GM12865 (cell line): ENCODE measurements around the gene ZXDC.
A peak's percentile ranks its signal among the peaks of the same experiment; 100 is the strongest.

Source experiments
- DNase-seq: peaks from one replicate; pipeline ENCODE4 v3.0.0; 2010; ENCODE audit warnings: low read depth
- H3K4me3 ChIP-seq: 2 replicates; pipeline ENCODE4 v1.5.1; 2011; ENCODE audit warnings: mild to moderate bottlenecking, low read depth, low read length, control low read depth
- TF ChIP-seq, protein P1 (sequence below): IDR thresholded peaks from 2 replicates; pipeline ENCODE4 v1.5.1; 2011; ENCODE audit warnings: low read length, control low read depth, low read depth, inconsistent platforms; ENCODE audit not compliant: insufficient read depth; ENCODE audit errors: missing control alignments

Gene ZXDC

DNA sequence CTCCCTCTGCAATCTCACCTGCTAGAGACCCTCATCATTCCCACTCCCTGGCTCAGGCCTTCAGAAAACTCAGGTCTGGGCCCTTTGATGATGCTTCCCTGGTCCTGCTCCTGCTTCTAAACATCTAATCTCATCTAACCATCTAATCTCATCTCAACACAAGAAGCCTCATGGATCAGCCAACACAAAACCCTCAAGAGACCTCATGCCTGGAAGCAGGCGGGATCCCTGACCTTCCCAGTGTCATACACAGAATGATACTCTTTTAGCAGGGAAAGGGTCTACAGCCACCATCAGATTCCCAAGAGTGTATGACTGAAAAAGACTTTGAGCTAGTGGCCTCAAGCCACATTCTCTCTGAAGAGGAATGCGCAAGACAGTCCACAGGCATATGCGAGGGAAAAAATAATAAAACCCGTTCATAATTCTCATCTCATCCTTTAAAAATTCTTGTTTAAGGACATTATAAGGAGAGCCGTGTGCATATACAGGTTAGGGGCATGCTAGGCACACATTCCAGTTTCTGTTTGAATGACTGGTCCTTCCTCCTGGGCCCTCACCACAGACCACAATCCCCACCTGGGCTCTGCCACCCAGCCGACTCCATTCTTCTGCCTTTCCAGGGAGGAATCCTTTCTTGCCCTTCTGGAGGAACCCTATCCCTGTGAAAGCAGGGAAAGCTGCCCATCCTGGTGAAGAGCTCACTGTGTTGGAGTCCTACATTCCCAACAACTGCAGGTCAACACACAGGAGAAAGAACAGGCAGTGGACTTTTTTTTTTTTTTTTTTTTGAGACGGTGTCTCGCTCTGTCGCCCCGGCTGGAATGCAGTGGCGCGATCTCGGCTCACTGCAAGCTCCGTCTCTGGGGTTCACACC is 2.2 kb downstream of the ZXDC start:
- H3K4me3 ChIP-seq, result peak overlapping the region; percentile 36
- peak; percentile 32 for DNase-seq

DNA sequence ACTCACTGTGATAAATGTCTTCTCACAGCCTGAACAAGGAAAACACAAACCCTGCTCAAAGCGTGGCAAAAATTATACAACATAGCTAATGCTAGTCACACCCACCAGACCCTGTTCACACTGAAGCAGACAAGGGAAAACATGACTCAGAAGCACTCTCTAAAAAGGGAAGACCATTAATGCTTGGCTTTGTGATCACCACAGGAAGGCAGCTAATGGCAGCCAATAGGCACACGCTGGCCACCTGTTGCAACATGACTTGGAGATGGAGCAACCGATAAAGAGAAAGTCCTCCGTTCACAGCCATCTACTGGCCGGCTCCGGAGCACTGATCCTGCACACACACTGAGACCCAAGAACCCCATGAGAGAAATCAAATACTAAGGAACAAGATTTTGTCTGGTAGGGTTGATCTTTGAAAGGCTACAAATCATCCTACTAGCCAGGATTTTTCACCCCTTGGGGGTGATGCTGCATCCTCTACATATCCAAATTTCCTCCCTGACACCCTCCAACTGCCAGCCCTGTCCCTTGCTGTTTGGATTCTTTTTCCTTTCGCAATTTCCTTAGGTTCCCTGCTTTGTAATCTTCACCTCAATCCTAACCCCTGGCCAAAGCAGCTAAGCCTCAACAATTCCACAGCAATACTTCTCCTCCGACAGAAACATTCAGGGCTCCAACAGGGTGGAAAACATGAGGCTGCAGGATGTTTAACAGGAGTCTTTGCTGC is 3.2 kb downstream of the ZXDC start:
- DNase-seq, result no peak
- no peak overlapping the region for H3K4me3 ChIP-seq
- TF ChIP-seq, protein P1, sequence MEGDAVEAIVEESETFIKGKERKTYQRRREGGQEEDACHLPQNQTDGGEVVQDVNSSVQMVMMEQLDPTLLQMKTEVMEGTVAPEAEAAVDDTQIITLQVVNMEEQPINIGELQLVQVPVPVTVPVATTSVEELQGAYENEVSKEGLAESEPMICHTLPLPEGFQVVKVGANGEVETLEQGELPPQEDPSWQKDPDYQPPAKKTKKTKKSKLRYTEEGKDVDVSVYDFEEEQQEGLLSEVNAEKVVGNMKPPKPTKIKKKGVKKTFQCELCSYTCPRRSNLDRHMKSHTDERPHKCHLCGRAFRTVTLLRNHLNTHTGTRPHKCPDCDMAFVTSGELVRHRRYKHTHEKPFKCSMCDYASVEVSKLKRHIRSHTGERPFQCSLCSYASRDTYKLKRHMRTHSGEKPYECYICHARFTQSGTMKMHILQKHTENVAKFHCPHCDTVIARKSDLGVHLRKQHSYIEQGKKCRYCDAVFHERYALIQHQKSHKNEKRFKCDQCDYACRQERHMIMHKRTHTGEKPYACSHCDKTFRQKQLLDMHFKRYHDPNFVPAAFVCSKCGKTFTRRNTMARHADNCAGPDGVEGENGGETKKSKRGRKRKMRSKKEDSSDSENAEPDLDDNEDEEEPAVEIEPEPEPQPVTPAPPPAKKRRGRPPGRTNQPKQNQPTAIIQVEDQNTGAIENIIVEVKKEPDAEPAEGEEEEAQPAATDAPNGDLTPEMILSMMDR, result no peak

More for the DNA sequence above, 2.2 kb downstream of the ZXDC start:
- TF ChIP-seq, protein P1, result no peak

DNA sequence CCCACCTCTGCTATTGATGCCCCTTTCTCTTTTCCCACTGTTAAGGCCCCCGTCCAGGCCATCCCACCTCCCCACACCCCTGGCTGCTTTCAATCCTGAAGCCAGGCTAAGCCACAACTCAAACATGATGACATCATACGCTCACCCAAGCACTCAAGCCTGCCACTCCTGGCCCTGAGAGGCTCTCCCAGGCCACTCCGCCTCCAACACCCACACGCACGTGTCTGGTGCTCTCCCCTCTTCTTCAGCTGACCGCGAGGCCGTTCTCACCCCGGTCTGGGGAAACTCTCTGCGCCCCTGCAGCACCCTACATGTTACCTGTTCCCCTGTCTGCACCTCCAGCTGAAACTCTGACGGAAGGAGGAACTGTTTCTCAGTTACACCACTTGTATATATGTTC is 6.2 kb downstream of the ZXDC start:
- no peak for DNase-seq
- no peak overlapping the region for H3K4me3 ChIP-seq
- TF ChIP-seq, protein P1, result no peak

DNA sequence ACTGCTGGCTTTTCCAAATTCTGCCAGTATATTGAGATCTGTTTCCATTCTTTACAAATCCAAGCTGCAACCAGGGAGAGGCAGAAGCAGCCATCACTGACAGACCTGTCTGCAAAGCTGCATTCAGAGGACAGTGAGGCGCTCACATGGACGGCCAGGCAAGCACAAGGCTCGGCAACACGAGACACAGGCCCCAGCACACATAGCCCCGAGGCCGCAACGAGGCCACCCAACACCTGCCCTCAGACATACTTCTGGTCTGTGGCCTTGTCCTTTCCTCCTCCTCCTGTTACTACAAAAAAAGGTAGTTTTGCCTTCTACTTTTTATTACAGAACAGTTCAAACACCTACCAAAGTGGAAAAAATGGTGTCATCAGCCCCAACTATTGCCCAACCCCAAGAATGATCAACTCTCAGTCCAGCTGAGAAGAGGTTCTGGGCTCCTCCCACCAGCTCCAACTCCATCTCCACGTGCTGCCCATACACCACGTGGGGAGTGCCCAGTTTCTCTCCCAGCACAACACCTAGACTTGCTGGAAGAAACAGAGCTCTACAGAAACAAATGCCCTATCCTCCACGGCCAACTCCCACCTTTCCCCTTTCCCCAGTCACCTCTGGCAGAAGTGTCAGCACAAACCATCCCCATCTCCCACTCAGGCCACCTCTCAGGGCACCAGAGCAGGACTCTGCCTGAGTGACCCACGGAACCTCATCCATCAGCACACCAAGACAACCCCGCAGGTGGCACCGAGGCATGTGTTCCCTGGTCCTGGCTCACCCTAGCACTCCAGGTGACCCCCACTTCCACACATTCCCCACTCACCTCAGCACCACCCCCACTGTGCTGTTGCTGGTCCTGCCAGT is 7.4 kb downstream of the ZXDC start:
- TF ChIP-seq, protein P1, result no peak
- H3K4me3 ChIP-seq, result no peak overlapping the region
- DNase-seq, result no peak

DNA sequence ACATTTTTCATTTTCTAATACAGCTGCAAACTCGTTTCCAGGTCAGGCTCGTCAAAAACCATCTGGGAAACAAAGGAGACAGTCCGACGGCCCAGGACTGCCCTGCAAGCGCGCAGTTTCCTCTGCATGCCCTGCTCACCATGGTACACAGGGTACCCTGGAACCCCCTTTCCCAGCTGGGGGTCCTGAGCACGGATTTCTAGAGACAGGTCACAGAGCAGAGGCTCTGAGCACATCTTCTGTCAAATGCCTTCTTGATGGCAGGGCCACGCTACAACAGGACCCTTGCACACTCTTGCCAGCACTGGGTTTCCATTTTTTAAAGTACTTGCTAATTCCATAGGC is 8.1 kb downstream of the ZXDC start:
- DNase-seq, result no peak
- TF ChIP-seq, protein P1, result no peak
- H3K4me3 ChIP-seq, result no peak overlapping the region

DNA sequence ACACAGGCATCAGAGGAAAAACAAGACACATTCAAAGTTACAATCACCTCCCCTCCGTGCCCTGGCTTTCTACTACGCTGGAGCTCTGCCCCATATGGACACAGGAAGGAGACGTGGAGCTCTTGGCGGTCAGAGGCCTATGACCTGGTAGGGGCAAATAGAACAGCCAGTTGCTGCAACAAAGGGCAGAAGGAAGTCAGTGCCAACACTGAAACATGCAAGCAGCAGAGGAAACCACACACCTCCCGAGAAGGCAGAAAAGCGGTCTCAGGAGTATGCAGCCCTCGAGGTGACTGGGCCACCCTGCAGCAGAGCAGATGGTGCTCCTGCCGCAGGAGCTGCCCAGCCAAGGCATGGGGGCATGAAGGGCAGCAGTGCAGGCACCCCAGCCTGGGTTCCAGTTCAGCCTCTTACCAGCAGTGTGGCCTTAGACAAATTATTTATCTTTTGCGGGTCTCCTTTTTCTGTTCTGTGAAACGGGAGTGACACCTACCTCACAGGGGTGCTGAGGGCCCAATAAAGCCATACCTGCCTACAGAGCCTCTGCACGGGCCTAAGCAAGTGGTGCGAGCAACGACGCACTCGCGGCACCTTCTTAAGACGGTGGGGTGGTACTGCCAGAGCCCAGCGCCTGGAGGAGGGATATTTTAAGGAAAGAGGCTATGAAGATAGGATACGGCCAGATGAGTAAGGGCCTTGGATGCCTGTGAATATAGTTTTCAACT is 8.6 kb downstream of the ZXDC start:
- no peak overlapping the region for H3K4me3 ChIP-seq
- TF ChIP-seq, protein P1, result no peak
- DNase-seq, result no peak
